Fibroblast of villous mesenchyme (primary cell): ENCODE measurements around the gene AHSP. TPM values are rescaled to one million over a fixed set of nuclear protein-coding genes. Genes with fewer than 3 reads are reported as not detected.

Experiments used
- DNase-seq: peaks from one replicate; pipeline ENCODE4 v3.0.0-alpha.2; 2010; ENCODE audit warnings: low read depth
- H3K4me3 ChIP-seq: 2 replicates; pipeline ENCODE4 v1.5.1; 2011; ENCODE audit warnings: low read depth, mild to moderate bottlenecking, low read length
- CTCF ChIP-seq: IDR thresholded peaks from 2 replicates; pipeline ENCODE4 v1.5.1; 2012; ENCODE audit warnings: low read depth, mild to moderate bottlenecking, low read length; ENCODE audit not compliant: insufficient read depth
- total RNA-seq: library from RNA; depleted of rRNA; stranded (reverse); fragments of >200 nt; gene quantifications from 2 replicates; pipeline ENCODE4 v1.2.3, GENCODE V29; 2012

The AHSP gene
- total RNA-seq, 1 donor = not detected

- DNase-seq = no peak
- H3K4me3 ChIP-seq = no peak overlapping the region
- no peak for TF ChIP-seq CTCF
Measured at GRCh38 chr16:31530405-31530804, 2.7 kb downstream of the AHSP start.

- no peak overlapping the region for H3K4me3 ChIP-seq
- no peak for TF ChIP-seq CTCF
- DNase-seq = no peak
Measured at GRCh38 chr16:31531096-31531495, 3.4 kb downstream of the AHSP start.

GRCh38 chr16:31532120-31532519 is 4.4 kb downstream of the AHSP start:
- no peak for TF ChIP-seq CTCF
- H3K4me3 ChIP-seq = no peak overlapping the region
- no peak for DNase-seq

- no peak for DNase-seq
- TF ChIP-seq CTCF = no peak
- H3K4me3 ChIP-seq = no peak overlapping the region
Measured at GRCh38 chr16:31532896-31533295, 5.2 kb downstream of the AHSP start.

DNA sequence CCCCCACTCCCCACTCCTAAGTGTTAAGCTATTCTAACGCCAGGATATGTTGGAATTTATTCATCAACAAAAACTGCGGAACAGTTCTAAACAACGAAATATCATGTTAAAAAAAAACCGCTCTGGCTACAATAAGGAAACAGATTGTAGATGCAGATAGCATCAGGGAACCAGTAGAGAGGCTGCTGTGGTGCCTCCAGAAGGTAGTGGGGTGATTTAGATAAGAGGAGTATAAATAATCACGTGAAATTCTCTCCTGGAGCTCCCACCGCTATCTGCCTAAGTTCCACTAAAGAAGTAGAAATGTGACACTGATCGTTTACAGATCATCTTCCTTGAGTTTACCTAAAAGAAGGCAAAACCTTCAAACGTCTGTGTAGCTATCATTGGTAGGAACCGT is 8.0 kb downstream of the AHSP start:
- H3K4me3 ChIP-seq = no peak overlapping the region
- no peak for TF ChIP-seq CTCF
- DNase-seq = no peak

DNA sequence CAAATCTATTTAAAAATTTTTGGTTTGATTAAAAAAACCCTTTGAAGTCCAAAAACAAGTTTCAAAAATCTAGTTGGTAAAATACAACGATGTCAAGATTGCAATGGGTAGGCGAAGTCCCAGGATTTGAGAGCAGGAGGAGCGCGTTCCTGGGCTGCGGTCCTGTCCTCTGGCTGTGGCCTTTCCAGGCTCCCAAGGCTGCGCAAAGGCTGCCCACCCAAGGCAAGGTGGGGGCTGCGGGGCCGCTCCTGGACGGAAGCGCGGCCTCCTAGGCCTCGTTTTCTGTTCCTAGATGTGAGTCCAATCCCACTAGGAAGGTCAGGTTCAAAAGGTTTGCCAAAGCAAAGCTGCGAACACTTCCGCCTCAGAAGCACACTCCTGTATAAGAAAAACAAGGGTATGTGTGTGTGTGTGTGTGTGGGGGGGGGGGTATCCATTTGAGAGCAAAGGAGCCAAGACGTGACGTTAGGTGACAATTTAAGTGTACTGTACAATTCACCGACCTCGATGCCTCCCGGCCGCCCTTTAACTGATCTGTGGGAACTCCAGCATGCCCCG is 9.2 kb downstream of the AHSP start:
- H3K4me3 ChIP-seq = no peak overlapping the region
- DNase-seq = no peak
- TF ChIP-seq CTCF = no peak
